H1 (cell line): ENCODE results near the gene ZNF581. TPM values are rescaled to one million over a fixed set of nuclear protein-coding genes. Genes with fewer than 3 reads are reported as not detected.
A peak's percentile ranks its signal among the peaks of the same experiment; 100 is the strongest.

Experiments
- CHD7 ChIP-seq: fragments of 300-600 bp; sonication (generic); IDR thresholded peaks from 2 replicates; pipeline ENCODE4 v1.7.1; 2012; ENCODE audit warnings: low read length, moderate library complexity, mild to moderate bottlenecking, inconsistent platforms; ENCODE audit not compliant: insufficient replicate concordance
- CTBP2 ChIP-seq: IDR thresholded peaks from 2 replicates; pipeline ENCODE4 v1.7.0; 2011; ENCODE audit warnings: borderline replicate concordance, mild to moderate bottlenecking, moderate library complexity, mixed read lengths, low read length; ENCODE audit not compliant: insufficient read depth, insufficient read length
- EGR1 ChIP-seq: IDR thresholded peaks from 2 replicates; pipeline ENCODE4 v1.6.1; 2011; ENCODE audit warnings: low read depth, low read length, borderline replicate concordance
- KDM4A ChIP-seq: IDR thresholded peaks from one replicate; pipeline ENCODE4 v1.7.1; 2012; ENCODE audit warnings: low read depth, mild to moderate bottlenecking, moderate library complexity, low read length, inconsistent platforms; ENCODE audit not compliant: severe bottlenecking
- POLR2A ChIP-seq, 2 experiments: IDR thresholded peaks; 1 replicate in 1 of 2; 2 replicates in 1 of 2; pipeline ENCODE4 v1.6.1; 2011; ENCODE audit warnings: low read depth in 2 of 2, low read length in 2 of 2, mild to moderate bottlenecking in 2 of 2; ENCODE audit errors: control extremely low read depth in 1 of 2
- RNF2 ChIP-seq: fragments of 200-900, 300-1000 bp; sonication (generic); IDR thresholded peaks from 2 replicates; pipeline ENCODE4 v1.7.1; 2016; ENCODE audit warnings: borderline replicate concordance, low read depth, mild to moderate bottlenecking, antibody characterized with exemption, low read length; ENCODE audit not compliant: poor library complexity, severe bottlenecking; ENCODE audit errors: missing control alignments
- SP1 ChIP-seq: IDR thresholded peaks from 2 replicates; pipeline ENCODE4 v1.6.1; 2011; ENCODE audit warnings: low read depth, low read length
- SP4 ChIP-seq: IDR thresholded peaks from 2 replicates; pipeline ENCODE4 v1.6.1; 2012; ENCODE audit warnings: low read length, inconsistent platforms
- SUZ12 ChIP-seq: fragments of 200-600 bp; sonication (generic); IDR thresholded peaks from 2 replicates; pipeline ENCODE4 v1.6.1; 2012; ENCODE audit warnings: mild to moderate bottlenecking, inconsistent platforms, low read length, moderate library complexity, mixed read lengths
- polyA plus RNA-seq, 7 experiments: library from polyadenylated mRNA; depleted of rRNA in 3 of 7; stranded (reverse) in 5 of 7; unstranded in 2 of 7; fragments of >200 nt in 5 of 7; fragments of 200-250 nt in 2 of 7; gene quantifications; 1 replicate in 5 of 7; 2 replicates in 1 of 7; 4 replicates in 1 of 7; pipeline versions ENCODE4 v1.2.1 to v1.2.3, GENCODE V29; 2011 to 2013; ENCODE audit warnings: missing spikeins in 2 of 7, mixed read lengths in 2 of 7
- total RNA-seq: library from RNA; stranded (reverse); fragmentation: NEBNext Ultra II Directional; extraction: Animal tissue kit (Norgen Biotek cat#: 25700); gene quantifications from 2 replicates; pipeline ENCODE4 v1.2.1, GENCODE V29; 2021

ZNF581 gene
- total and polyA plus RNA-seq, 2 of the 8 experiments (the other 6 are each of a cell fraction or from before 2014, with no cell fraction given), result 73.0 to 76.1 TPM

- TF ChIP-seq CHD7 (no peak), POLR2A (IDR thresholded peaks at IDR 0.05; ENCODE audit: control extremely low read depth in 1 of 2, low read depth in 2 of 2, low read length in 2 of 2) (peak in 1 of 2 experiments; percentile 50; a peak in 1 of 3 replicates), SP4 (no peak), SP1 (peak; percentile 82), RNF2 (no peak), SUZ12 (peak; percentile 60; the same call in 1 of the 2 replicates), EGR1 (peak; percentile 74; the same call in 1 of the 2 replicates), CTBP2 (peak; percentile 70), KDM4A (peak; percentile 86)
Measured at GRCh38 chr19:55647732-55648584, 4.5 kb downstream of the ZNF581 start, which contains the start of gene CCDC106 (continued).
